GM21825 (cell line): ENCODE measurements around the gene PDE4A.
"Not testable (repeated sequence)": the region's sequence is repeated elsewhere in the genome, so short reads cannot be mapped to it uniquely, and the experiment has no call there.

Experiments
- ATAC-seq: cut with Tn5 transposase; IDR thresholded peaks from one replicate; pipeline ENCODE4 v1.9.1; 2021; ENCODE audit warnings: mild to moderate bottlenecking, moderate library complexity; ENCODE audit not compliant: unreplicated experiment

PDE4A gene

DNA sequence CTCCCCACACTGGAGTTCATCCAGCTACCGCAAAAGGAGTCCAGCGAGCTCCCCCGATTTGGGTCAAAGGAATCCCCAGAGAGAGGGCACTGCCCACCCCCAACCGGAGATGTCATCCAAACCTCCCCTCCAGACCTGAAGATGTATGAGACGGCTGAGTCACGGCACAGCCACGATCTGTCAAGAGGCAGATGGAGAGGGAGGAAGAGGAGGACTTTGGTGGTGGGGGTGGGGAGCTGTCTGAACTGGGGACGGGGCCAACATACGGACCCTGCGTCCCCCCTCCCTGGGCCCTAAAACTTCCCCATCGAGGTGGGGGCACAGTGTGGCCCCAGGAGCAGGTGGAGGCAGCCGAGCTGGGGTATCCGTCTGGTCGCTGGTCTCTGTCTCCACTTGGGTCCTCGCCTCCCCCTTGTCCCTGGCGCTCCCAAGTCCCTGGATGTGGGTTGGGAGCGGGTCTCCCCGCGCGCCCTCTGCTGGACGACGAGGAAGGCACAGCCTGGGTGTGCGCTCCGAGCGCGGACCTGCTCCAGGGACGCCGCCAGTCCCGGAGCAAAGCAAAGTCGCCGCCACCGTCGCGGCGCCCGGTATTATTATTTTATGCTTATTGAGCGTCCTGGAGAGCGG, 3.8 kb downstream of the PDE4A start:
- ATAC-seq, result no peak

DNA sequence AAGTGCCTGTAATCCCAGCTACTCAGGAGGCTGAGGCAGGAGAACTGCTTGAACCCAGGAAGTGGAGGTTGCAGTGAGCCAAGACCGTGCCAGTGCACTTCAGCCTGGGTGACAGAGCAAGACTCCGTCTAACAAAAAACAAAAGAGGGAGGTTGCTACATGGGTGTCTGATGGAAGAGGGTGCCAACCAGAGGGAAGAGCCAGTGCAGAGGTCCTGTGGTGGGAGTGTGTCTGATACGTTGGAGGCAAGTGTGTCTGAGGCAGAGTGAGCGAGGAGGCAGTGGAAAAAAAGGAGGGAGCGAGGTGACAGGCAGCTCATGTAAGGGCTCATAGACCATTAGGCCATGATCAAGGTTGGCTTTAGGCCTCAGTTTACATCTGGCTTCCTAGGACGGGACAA, 6.8 kb downstream of the PDE4A start:
- ATAC-seq, result no peak

GRCh38 chr19:10428996-10429381, 8.7 kb downstream of the PDE4A start:
- no peak for ATAC-seq

DNA sequence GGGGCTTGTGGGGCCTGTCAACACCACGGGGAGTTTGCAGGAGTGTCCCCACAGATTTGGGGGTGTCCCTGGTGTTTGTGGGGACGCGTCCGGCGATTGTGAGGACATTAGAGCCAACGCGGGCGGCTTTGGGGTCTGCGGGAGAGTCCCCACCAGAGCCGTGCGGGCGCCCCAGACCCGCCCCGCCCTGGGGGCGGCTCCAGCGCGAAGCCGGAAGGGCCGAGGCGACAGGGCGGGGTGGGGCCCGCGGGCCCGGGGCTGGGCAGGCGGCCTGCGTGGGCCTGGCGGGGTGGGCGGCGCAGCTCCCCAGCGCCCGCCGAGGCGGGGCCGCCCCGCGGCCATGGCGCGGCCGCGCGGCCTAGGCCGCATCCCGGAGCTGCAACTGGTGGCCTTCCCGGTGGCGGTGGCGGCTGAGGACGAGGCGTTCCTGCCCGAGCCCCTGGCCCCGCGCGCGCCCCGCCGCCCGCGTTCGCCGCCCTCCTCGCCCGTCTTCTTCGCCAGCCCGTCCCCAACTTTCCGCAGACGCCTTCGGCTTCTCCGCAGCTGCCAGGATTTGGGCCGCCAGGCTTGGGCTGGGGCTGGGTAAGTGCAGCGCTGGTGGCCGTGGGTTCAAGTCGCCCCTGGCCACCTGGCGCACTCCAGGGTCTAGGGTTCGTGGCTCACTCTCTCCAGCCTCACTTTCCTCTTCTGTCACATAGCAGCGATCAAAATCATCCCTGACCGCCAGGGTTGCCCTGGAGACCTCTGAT, 10.3 kb downstream of the PDE4A start:
- no peak for ATAC-seq

- ATAC-seq, result no peak
These were observed 11.1 kb downstream of the PDE4A start for GRCh38 chr19:10431254-10431942.

DNA sequence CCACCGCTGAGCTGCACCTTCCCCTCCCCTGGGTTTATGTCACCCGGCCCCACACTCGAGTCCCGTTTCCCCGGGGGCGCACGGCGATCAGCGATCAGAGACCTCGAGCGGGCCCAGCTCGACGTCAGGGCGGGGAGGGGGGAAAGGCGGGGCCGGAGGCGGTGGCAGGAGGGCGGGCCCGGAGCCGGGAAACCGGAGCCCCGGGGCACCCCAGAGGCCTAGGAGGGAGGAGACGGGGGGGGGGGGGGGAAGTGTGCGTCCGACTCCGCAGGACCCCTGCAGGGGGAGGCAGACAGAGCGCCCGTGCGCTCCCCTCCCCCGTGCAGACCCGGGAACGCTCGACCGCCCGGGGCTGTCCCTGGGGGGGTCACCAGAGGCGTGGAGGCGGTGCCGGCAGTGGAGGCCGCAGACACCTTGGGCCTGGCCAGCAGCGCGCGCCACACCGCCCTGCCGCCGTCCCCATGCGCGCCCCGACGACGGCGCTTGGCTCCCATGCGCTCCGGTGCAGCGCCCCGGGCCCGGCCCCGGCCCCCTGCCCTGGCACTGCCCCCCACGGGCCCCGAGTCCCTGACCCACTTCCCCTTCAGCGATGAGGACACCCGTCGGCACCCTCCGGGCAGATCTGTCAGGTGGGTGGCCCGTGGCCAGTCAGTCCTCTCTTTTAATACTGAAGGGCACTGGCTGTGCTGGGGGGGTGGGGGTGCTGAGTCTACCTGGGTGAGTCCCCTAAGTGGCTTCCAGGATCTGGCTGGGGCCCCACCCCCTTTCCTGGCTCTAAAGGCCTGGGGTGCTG, 11.8 kb downstream of the PDE4A start:
- no peak for ATAC-seq

- no peak for ATAC-seq
These were observed 12.4 kb downstream of the PDE4A start for GRCh38 chr19:10432736-10433130.

- ATAC-seq, result no peak
These were observed 12.8 kb downstream of the PDE4A start for GRCh38 chr19:10433131-10433536.

DNA sequence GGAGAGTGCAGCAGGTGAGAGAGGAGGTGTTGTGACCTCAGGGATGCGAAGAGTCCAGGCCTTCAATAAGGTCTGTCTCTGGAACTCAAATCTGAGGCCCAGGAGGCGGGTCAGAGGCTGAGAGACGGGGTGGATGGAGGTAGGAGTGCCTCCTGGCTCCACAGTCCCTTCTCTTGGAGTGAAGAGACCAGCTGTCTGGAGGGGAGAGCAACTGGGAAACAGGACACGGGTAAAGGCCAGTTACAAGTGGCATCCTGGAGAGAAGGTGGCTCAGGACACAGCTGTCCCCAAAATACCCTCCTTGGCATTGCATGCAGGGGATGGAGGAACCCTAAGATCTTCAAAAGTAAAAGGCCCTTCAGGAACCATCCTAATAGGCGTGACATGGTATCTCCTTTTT, 19.2 kb downstream of the PDE4A start:
- no peak for ATAC-seq

DNA sequence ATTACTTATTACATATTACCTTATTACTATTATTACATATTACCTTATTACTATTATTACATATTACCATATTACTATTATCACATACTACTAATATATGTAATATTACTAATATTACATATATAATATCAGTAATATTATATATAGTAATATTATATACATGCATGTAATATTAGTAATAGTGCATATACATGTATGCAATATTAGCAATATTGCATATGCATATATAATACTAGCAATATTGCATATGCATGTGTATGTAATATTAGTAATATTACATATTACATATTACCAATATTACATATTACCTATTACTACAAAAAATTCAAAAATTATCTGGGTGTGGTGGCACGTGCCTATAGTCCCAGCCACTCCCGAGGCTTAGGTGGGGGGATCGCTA, 22.4 kb downstream of the PDE4A start:
- ATAC-seq, result no peak

- ATAC-seq, result no peak
These were observed 28.7 kb downstream of the PDE4A start for GRCh38 chr19:10449037-10449436.

GRCh38 chr19:10450191-10450852, 30.0 kb downstream of the PDE4A start:
- no peak for ATAC-seq

DNA sequence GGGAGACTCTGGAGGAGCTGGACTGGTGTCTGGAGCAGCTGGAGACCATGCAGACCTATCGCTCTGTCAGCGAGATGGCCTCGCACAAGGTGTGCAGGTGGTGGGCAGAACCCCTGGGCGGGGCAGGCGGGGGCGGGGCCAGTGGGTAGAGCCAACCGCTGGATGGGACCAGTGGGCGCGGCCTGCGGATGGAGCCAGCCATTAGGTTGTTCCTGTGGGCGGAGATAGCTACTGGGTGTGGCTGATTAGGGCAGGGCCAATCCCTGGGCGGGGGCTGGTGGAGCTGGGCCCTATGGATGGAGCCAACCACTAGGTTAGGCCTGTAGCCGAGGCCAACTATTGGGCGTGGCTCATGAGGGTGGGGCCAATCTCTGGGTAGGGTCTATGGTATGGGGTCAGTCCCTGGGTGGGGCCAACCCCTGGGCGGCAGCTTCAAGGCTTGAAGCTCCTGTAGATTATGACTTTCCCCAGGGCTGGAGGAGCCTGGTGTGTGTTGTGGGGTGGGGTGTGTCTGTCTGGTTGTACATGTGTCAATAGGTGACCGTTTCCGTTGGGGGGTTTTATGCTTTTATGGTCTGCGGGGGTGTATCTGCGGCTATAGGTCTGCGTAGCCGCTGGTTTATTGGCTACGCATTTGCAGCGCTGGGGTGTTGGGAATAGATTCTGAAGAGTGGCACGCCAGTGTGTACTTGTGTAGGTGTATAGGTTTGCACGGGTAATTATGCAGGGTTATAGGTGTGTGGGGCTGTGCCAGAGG, 30.7 kb downstream of the PDE4A start:
- no peak for ATAC-seq

- ATAC-seq, result no peak
These were observed 32.6 kb downstream of the PDE4A start for GRCh38 chr19:10452726-10453618.

GRCh38 chr19:10453852-10454251, 33.5 kb downstream of the PDE4A start:
- no peak for ATAC-seq

DNA sequence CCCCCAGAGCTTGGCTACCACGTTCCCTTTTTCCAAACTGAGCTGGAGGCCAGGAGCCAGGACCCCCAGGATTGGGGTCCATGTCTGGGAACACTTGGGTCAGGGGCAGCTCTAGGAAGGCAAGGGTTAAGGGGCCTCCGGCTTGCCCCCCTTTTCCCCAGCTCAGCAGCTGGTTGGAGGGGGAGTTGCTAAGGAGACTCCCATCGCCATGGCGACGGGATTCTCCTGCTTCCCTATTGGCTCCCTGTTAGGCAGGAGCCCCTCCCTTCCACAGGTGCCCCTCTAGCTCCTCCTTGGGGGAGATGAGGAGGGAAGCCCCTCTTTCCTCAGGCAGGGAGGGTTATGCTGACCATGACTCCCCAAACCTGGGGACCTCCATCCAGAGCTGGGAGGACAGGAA, 33.9 kb downstream of the PDE4A start:
- no peak for ATAC-seq

DNA sequence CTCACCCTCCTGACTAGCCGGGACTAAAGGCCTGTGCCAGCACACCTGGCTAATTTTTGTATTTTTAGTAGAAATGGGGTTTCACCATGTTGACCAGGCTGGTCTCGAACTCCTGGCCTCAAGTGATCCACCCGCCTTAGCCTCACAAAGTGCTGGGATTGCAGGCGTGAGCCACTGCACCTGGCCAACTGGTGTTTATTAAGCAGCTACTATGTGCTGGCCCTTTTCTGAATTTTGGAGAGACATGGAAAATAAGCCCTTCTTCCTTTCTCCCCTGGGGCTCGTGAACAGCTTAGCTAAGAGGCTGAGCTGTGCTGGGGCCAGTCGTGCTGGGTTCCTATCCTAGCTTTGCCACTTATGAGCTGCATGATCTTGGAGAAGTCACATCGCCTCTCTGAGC, 38.4 kb downstream of the PDE4A start:
- not testable (repeated sequence) for ATAC-seq

DNA sequence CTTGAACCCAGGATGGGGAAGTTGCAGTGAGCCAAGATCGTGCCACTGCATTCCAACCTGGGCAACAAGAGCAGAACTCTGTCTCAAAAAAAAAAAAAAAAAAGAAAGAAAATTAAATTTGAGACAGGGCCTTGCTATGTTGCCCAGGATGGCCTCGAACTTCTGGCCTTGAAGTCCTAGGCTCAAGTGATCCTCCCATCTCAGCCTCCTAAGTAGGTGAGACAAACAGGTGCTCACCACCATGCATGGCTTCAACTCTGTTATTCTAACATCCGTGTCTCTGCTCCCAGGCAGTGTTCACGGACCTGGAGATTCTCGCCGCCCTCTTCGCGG, 40.3 kb downstream of the PDE4A start:
- no peak for ATAC-seq
